ENCODE measurements around the gene GUCA1C. TPM values are rescaled to one million over a fixed set of nuclear protein-coding genes. Genes with fewer than 3 reads are reported as not detected.

GUCA1C gene
- total and polyA plus RNA-seq, 10 of the 15 experiments (the other 5 are each of a cell fraction or from before 2014, with no cell fraction given): not detected

GRCh38 chr3:108973019-108973418, 19.3 kb upstream of the GUCA1C start:
- no TSS peak for BruUV-seq (replicated peaks)
- no peak for FAIRE-seq
- 0% methylated on average over 1 of the region's 1 CpG for WGBS (ENCODE audit: insufficient coverage, insufficient replicate concordance, low lambda C conversion rate, missing lambda C conversion rate)
- Histone ChIP-seq H3K4me2 (ENCODE audit: control insufficient read depth, insufficient read depth) (no peak overlapping the region), H3K79me2 (ENCODE audit: control insufficient read depth, insufficient read depth, low read length) (no peaks in the 10 kb centered on the region), H3K27ac (ENCODE audit: control insufficient read depth, insufficient read depth) (no peak overlapping the region), H3K27me3 (replicated peaks in 1 of 2; ENCODE audit: control insufficient read depth in 2 of 2, insufficient read depth in 2 of 2, low read length in 1 of 2) (peaks cover 0 to 1% of the 10 kb centered on the region in 2 experiments; a peak in 1 of 4 replicates), H3K9me3 (replicated peaks; ENCODE audit: control insufficient read depth, insufficient read depth, low read length) (no peaks in the 10 kb centered on the region), H3K36me3 (ENCODE audit: control insufficient read depth in 2 of 2, insufficient read depth in 2 of 2, low read length in 1 of 2) (no peaks in the 10 kb centered on the region), H3K4me1 (ENCODE audit: control insufficient read depth, insufficient read depth, low read length) (no peaks in the 10 kb centered on the region), H3K4me3 (no peak overlapping the region), H2AFZ (ENCODE audit: control insufficient read depth, low read depth, low read length) (no peak overlapping the region), H4K20me1 (ENCODE audit: control insufficient read depth, insufficient read depth) (no peaks in the 10 kb centered on the region), H3K9ac (ENCODE audit: control insufficient read depth, insufficient read depth, low read length) (no peak overlapping the region)
- in situ Hi-C loops (cut with MboI) (no loop called here), intact Hi-C loops (cut with micrococcal nuclease; ENCODE audit: unreplicated experiment) (no loop called here)
- ChIA-PET POLR2A (no interaction called here), CTCF (no interaction called here), RAD21 (ENCODE audit: unreplicated experiment) (no interaction called here), SMC1A (ENCODE audit: uncharacterized antibody, unreplicated experiment) (no interaction called here)
- no peak for TF ChIP-seq BCL11A (IDR thresholded peaks at IDR 0.05; ENCODE audit: low read depth, low read length)
- TF ChIP-seq GATAD2B (conservative IDR thresholded peaks at IDR 0.05; ENCODE audit: low read depth): no peak
- no peak for TF ChIP-seq ASH2L (IDR thresholded peaks at IDR 0.05; ENCODE audit: borderline replicate concordance, low read depth)
- no peak for TF ChIP-seq ZZZ3 (IDR thresholded peaks at IDR 0.05; ENCODE audit: control insufficient read depth, insufficient read length, low read depth)
- TF ChIP-seq RELB (IDR thresholded peaks at IDR 0.05; ENCODE audit: low read depth): no peak
- no peak for TF ChIP-seq SREBF2 (IDR thresholded peaks at IDR 0.05; ENCODE audit: low read length)
- no peak for TF ChIP-seq MTA2 (IDR thresholded peaks at IDR 0.05; ENCODE audit: low read depth)
- TF ChIP-seq NR2C2 (IDR thresholded peaks at IDR 0.05; ENCODE audit: borderline replicate concordance, control insufficient read depth, insufficient read length, low read depth): no peak
- TF ChIP-seq MAX (IDR thresholded peaks at IDR 0.05; ENCODE audit: low read depth, low read length): no peak
- no peak for TF ChIP-seq SREBF1 (IDR thresholded peaks at IDR 0.05; ENCODE audit: low read length)
- no peak for ATAC-seq
- DNase-seq (ENCODE audit: low read depth, low spot score): no peak

Data from GM12878 (cell line).